Brain microvascular endothelial cell (primary cell): ENCODE measurements around the gene MPC2.

Experiments used
- DNase-seq: peaks from one replicate; pipeline ENCODE4 v3.0.0-alpha.2; 2020
- H3K27ac ChIP-seq: fragments of 250-450 bp; sonication (Bioruptor Pico); 2 replicates; pipeline ENCODE4 v1.5.1; 2020; ENCODE audit warnings: mild to moderate bottlenecking, moderate library complexity
- H3K27me3 ChIP-seq: fragments of 250-450 bp; sonication (Bioruptor Pico); replicated peaks from 2 replicates; pipeline ENCODE4 v1.5.1; 2020; ENCODE audit warnings: mild to moderate bottlenecking
- H3K36me3 ChIP-seq: fragments of 250-450 bp; sonication (Bioruptor Pico); replicated peaks from 2 replicates; pipeline ENCODE4 v1.5.1; 2020; ENCODE audit warnings: mild to moderate bottlenecking
- H3K4me3 ChIP-seq: 2 replicates; pipeline ENCODE4 v1.5.1; 2011; ENCODE audit warnings: low read depth, mild to moderate bottlenecking, control low read depth, low read length, moderate library complexity
- in situ Hi-C: cut with HindIII; loops from 2 replicates; pipeline ENCODE4 v1.10.0; 2017; ENCODE audit warnings: low sequenced_read_pairs, low pct_ligation_motif_present
- TF ChIP-seq, protein P1 (sequence below): IDR thresholded peaks from 2 replicates; pipeline ENCODE4 v1.5.1; 2011; ENCODE audit warnings: low read depth, mild to moderate bottlenecking, moderate library complexity, low read length, control low read depth, inconsistent platforms; ENCODE audit errors: missing control alignments

Gene MPC2

DNA sequence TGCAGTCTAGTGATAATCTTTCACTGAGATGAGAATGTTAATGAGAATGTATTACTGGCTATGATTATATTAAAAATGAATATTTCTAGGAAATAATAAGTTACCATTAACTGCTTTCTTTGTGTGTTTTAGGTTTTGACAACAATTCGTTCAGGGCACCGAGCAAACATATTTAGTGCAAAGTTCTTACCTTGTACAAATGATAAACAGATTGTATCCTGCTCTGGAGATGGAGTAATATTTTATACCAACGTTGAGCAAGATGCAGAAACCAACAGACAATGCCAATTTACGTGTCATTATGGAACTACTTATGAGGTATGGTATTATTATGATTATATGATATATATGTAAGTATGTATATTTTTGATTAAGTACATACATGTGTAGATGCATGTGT, 37.8 kb upstream of the MPC2 start:
- in situ Hi-C loops, result no loop called here
- Histone ChIP-seq H3K27me3 (no peaks in the 10 kb centered on the region), H3K27ac (no peak overlapping the region), H3K4me3 (no peak overlapping the region), H3K36me3 (peaks cover 2% of the 10 kb centered on the region)
- no peak for DNase-seq
- TF ChIP-seq, protein P1, sequence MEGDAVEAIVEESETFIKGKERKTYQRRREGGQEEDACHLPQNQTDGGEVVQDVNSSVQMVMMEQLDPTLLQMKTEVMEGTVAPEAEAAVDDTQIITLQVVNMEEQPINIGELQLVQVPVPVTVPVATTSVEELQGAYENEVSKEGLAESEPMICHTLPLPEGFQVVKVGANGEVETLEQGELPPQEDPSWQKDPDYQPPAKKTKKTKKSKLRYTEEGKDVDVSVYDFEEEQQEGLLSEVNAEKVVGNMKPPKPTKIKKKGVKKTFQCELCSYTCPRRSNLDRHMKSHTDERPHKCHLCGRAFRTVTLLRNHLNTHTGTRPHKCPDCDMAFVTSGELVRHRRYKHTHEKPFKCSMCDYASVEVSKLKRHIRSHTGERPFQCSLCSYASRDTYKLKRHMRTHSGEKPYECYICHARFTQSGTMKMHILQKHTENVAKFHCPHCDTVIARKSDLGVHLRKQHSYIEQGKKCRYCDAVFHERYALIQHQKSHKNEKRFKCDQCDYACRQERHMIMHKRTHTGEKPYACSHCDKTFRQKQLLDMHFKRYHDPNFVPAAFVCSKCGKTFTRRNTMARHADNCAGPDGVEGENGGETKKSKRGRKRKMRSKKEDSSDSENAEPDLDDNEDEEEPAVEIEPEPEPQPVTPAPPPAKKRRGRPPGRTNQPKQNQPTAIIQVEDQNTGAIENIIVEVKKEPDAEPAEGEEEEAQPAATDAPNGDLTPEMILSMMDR, result no peak

DNA sequence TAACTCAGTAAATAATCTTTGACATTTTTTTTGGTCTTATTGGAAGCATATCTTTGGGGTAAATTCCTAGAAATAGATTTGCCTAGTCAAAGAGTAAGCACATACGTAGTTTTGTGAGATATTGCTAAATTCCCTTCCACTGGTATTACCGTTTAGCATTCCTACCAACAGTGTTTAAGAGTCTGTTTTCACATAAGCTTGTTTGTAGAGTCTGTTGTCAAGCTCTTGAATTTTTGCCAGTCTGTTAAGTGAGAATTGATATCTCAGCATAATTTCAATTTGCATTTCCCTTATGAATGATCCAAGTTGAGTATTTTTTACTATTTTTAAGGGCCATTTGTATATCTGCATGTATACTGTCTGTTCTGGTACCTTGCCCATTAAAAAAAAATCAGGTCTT, 37.0 kb upstream of the MPC2 start:
- DNase-seq, result no peak
- Histone ChIP-seq H3K27ac (no peak overlapping the region), H3K36me3 (peaks cover 2% of the 10 kb centered on the region), H3K27me3 (no peaks in the 10 kb centered on the region), H3K4me3 (no peak overlapping the region)
- in situ Hi-C loops, result no loop called here
- TF ChIP-seq, protein P1, result no peak

- H3K27me3 ChIP-seq, result no peaks in the 10 kb centered on the region
- in situ Hi-C loops, result no loop called here
- H3K36me3 ChIP-seq, result peaks cover 2% of the 10 kb centered on the region
- no peak for DNase-seq
- no peak overlapping the region for H3K4me3 ChIP-seq
- no peak overlapping the region for H3K27ac ChIP-seq
- TF ChIP-seq, protein P1, result no peak
Measured at GRCh38 chr1:167968569-167968968, 31.7 kb upstream of the MPC2 start.

GRCh38 chr1:167966050-167966449, 29.2 kb upstream of the MPC2 start:
- TF ChIP-seq, protein P1, result no peak
- DNase-seq, result no peak
- no peak overlapping the region for H3K27ac ChIP-seq
- no peak overlapping the region for H3K4me3 ChIP-seq
- in situ Hi-C loops, result no loop called here
- no peaks in the 10 kb centered on the region for H3K27me3 ChIP-seq
- H3K36me3 ChIP-seq, result peaks cover 2% of the 10 kb centered on the region

DNA sequence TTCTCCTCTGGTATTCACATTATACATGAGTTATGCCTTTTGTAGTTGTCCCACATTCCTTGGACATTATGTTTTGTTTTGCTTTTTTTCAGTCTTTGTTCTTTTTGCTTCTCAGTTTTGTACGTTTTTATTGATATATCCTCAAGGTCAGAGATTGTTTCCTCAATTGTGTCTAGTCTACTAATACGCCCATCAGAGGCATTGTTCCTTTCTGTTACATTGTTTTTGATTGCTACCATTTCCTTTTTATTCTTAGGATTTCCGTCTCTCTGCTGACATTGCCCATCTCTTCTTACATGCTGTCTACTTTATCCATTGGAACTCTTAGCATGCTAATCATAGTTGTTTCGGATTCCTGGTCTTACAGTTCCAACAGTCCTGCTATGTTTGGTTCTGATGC, 27.8 kb upstream of the MPC2 start:
- Histone ChIP-seq H3K27ac (no peak overlapping the region), H3K36me3 (peaks cover 2% of the 10 kb centered on the region), H3K4me3 (no peak overlapping the region), H3K27me3 (no peaks in the 10 kb centered on the region)
- in situ Hi-C loops, result no loop called here
- DNase-seq, result no peak
- TF ChIP-seq, protein P1, result no peak

DNA sequence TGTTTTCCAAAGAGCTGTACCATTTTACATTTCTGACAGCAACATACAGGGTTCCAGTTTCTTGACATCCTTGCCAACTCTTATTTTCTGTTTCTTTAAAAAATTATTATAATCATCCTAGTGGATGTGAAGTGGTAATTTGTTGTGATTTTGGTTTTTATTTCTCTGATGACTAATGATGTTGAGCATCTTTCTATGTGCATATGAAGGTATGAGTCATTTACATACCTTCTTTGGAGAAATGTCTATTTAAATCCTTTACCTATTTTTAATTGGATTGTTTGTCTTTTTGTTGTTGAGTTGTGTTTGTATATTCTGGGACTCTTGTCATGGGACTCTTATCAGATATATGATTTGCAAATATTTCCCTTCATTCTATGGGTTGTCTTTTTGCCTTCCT, 20.8 kb upstream of the MPC2 start:
- TF ChIP-seq, protein P1, result no peak
- in situ Hi-C loops, result no loop called here
- H3K27me3 ChIP-seq, result no peaks in the 10 kb centered on the region
- no peak overlapping the region for H3K4me3 ChIP-seq
- no peak for DNase-seq
- no peak overlapping the region for H3K27ac ChIP-seq
- peaks cover 5% of the 10 kb centered on the region for H3K36me3 ChIP-seq
